ENCODE data around the gene GPR22. TPM values are rescaled to one million over a fixed set of nuclear protein-coding genes. Genes with fewer than 3 reads are reported as not detected.

Gene GPR22, protein sequence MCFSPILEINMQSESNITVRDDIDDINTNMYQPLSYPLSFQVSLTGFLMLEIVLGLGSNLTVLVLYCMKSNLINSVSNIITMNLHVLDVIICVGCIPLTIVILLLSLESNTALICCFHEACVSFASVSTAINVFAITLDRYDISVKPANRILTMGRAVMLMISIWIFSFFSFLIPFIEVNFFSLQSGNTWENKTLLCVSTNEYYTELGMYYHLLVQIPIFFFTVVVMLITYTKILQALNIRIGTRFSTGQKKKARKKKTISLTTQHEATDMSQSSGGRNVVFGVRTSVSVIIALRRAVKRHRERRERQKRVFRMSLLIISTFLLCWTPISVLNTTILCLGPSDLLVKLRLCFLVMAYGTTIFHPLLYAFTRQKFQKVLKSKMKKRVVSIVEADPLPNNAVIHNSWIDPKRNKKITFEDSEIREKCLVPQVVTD
- total RNA-seq, result not detected
- polyA plus RNA-seq, result under 1 TPM; 0.12 to 0.98 TPM

- no peaks in the 10 kb centered on the region for H3K36me3 ChIP-seq (ENCODE audit: insufficient read depth, low read length)
- Mint-ChIP-seq H3K27me3 (no peaks in the 10 kb centered on the region), H3K27ac (no peak within 1 kb of the TSS), H3K36me3 (peaks cover 3 to 5% of the 10 kb centered on the region in 2 donors), H3K4me3 (no peak within 1 kb of the TSS), H3K9me3 (no peaks in the 10 kb centered on the region), H3K4me1 (peaks cover 0 to 5% (median 3%) of the 10 kb centered on the region in 4 donors)
- intact Hi-C loops (cut with micrococcal nuclease), result no loop called here
- no peaks in the 10 kb centered on the region for H3K27me3 ChIP-seq (ENCODE audit: insufficient read depth, low read length)
- no peak within 1 kb of the TSS for H3K4me3 ChIP-seq (ENCODE audit: low read length in 2 of 2)
- no peaks in the 10 kb centered on the region for H3K9me3 ChIP-seq (ENCODE audit: control insufficient read depth in 1 of 2, low read length in 2 of 2)
- no peaks in the 10 kb centered on the region for H3K4me1 ChIP-seq (ENCODE audit: insufficient read depth, low read length)
- H3K27ac ChIP-seq (ENCODE audit: low read depth, low read length), result no peak within 1 kb of the TSS
- DNase-seq, result no peak
- CTCF ChIA-PET (ENCODE audit: partially characterized antibody), result interaction anchor here (1.4 kb wide), 1 partner anchor 409 kb away, joined by 3 read pairs; no protein-coding TSS in a partner anchor
- POLR2A ChIA-PET (ENCODE audit: partially characterized antibody), result no interaction called here
These were observed at the start of gene GPR22 for GRCh38 chr7:107469929-107470328. TSS of gene GPR22 (plus strand) at chr7:107470057. CDS start at chr7:107474061, 4,004 bp downstream.

DNA sequence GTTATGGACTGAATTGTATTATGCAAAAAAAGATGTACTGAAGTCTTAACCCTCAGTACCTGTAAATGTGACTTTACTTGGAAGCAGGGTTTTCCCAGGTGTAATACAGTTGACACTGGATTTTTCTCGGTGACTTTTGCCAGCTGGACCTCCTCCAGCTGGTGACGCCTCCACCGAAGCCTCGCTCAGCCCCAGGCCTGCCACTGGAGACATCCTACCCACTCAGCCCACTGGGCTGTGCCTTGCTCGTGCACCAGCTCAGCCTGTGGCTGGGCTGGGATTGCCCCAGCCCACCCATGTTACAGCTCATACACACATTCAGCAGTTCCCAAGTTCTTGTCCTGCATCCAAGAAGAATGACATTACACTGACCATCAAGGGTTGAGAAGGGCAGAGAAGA lies 42.4 kb upstream of the GPR22 start:
- intact Hi-C loops (cut with micrococcal nuclease), result no loop called here
- no peak overlapping the region for H3K4me3 ChIP-seq (ENCODE audit: low read length in 2 of 2)
- no peaks in the 10 kb centered on the region for H3K9me3 ChIP-seq (ENCODE audit: control insufficient read depth in 1 of 2, low read length in 2 of 2)
- Mint-ChIP-seq H3K27me3 (no peaks in the 10 kb centered on the region), H3K27ac (no peak overlapping the region), H3K36me3 (peaks cover 20 to 28% of the 10 kb centered on the region in 2 donors), H3K4me1 (no peaks in the 10 kb centered on the region), H3K9me3 (no peaks in the 10 kb centered on the region), H3K4me3 (no peak overlapping the region)
- no peak overlapping the region for H3K27ac ChIP-seq (ENCODE audit: low read depth, low read length)
- no peaks in the 10 kb centered on the region for H3K27me3 ChIP-seq (ENCODE audit: insufficient read depth, low read length)
- no peaks in the 10 kb centered on the region for H3K4me1 ChIP-seq (ENCODE audit: insufficient read depth, low read length)
- H3K36me3 ChIP-seq (ENCODE audit: insufficient read depth, low read length), result no peaks in the 10 kb centered on the region
- no peak for DNase-seq
- POLR2A ChIA-PET (ENCODE audit: partially characterized antibody), result no interaction called here
- CTCF ChIA-PET (ENCODE audit: partially characterized antibody), result no interaction called here

DNA sequence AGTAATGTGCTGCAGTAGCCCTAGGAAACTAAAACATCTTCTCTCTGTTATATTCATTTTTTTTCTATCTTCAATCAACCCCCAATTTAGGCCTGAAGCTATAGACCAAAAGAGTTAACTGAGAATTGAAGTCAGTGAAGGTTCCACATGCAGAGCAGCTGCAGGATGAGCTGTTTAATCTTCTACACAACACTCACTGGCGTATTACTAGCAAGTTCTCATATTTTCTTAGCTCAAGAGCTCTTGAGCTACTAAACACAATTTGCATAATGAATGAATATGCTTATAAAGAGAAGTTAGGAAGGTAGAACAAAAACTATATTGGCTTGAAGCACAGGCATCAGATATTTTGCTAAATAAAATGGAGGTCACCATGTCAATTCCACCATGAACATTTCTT lies 41.2 kb upstream of the GPR22 start:
- intact Hi-C loops (cut with micrococcal nuclease), result no loop called here
- H3K4me1 ChIP-seq (ENCODE audit: insufficient read depth, low read length), result no peaks in the 10 kb centered on the region
- no peaks in the 10 kb centered on the region for H3K9me3 ChIP-seq (ENCODE audit: control insufficient read depth in 1 of 2, low read length in 2 of 2)
- ChIA-PET CTCF (ENCODE audit: partially characterized antibody) (no interaction called here), POLR2A (ENCODE audit: partially characterized antibody) (no interaction called here)
- H3K27me3 ChIP-seq (ENCODE audit: insufficient read depth, low read length), result no peaks in the 10 kb centered on the region
- Mint-ChIP-seq H3K4me3 (no peak overlapping the region), H3K36me3 (peaks cover 20 to 35% of the 10 kb centered on the region in 2 donors), H3K9me3 (no peaks in the 10 kb centered on the region), H3K27me3 (no peaks in the 10 kb centered on the region), H3K4me1 (no peaks in the 10 kb centered on the region), H3K27ac (no peak overlapping the region)
- H3K36me3 ChIP-seq (ENCODE audit: insufficient read depth, low read length), result no peaks in the 10 kb centered on the region
- H3K27ac ChIP-seq (ENCODE audit: low read depth, low read length), result no peak overlapping the region
- no peak for DNase-seq
- H3K4me3 ChIP-seq (ENCODE audit: low read length in 2 of 2), result no peak overlapping the region

DNA sequence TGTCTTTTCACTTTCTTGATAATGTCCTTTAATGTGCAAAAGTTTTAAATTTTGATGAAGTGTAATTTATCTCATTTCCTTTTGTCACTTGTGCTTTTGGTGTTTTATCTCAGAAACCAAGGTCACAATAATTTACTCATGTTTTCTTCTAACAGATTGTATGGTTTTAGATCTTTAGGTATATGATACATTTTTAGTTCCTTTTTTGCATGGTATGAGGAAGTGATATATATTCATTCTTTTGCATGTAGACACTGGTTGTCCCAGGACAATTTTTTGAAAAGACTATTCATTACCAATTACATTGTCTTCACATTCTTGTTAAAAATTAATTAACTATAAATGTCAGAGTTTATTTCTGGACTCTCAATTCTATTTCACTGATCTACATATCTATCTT lies 39.8 kb upstream of the GPR22 start:
- Mint-ChIP-seq H3K9me3 (no peaks in the 10 kb centered on the region), H3K4me1 (no peaks in the 10 kb centered on the region), H3K27ac (no peak overlapping the region), H3K36me3 (peaks cover 23 to 44% of the 10 kb centered on the region in 2 donors), H3K27me3 (no peaks in the 10 kb centered on the region), H3K4me3 (no peak overlapping the region)
- intact Hi-C loops (cut with micrococcal nuclease), result no loop called here
- Histone ChIP-seq H3K4me3 (ENCODE audit: low read length in 2 of 2) (no peak overlapping the region), H3K4me1 (ENCODE audit: insufficient read depth, low read length) (no peaks in the 10 kb centered on the region), H3K27ac (ENCODE audit: low read depth, low read length) (no peak overlapping the region), H3K9me3 (ENCODE audit: control insufficient read depth in 1 of 2, low read length in 2 of 2) (no peaks in the 10 kb centered on the region), H3K27me3 (ENCODE audit: insufficient read depth, low read length) (no peaks in the 10 kb centered on the region), H3K36me3 (ENCODE audit: insufficient read depth, low read length) (no peaks in the 10 kb centered on the region)
- DNase-seq, result no peak
- POLR2A ChIA-PET (ENCODE audit: partially characterized antibody), result no interaction called here
- CTCF ChIA-PET (ENCODE audit: partially characterized antibody), result no interaction called here

GRCh38 chr7:107432261-107432660 lies 37.6 kb upstream of the GPR22 start:
- Histone ChIP-seq H3K9me3 (ENCODE audit: control insufficient read depth in 1 of 2, low read length in 2 of 2) (no peaks in the 10 kb centered on the region), H3K36me3 (ENCODE audit: insufficient read depth, low read length) (no peaks in the 10 kb centered on the region), H3K4me1 (ENCODE audit: insufficient read depth, low read length) (no peaks in the 10 kb centered on the region), H3K27me3 (ENCODE audit: insufficient read depth, low read length) (no peaks in the 10 kb centered on the region), H3K4me3 (ENCODE audit: low read length in 2 of 2) (no peak overlapping the region), H3K27ac (ENCODE audit: low read depth, low read length) (no peak overlapping the region)
- Mint-ChIP-seq H3K4me1 (no peaks in the 10 kb centered on the region), H3K36me3 (peaks cover 15 to 55% of the 10 kb centered on the region in 2 donors), H3K9me3 (peaks cover 0 to 3% (median 0%) of the 10 kb centered on the region in 8 donors), H3K27me3 (no peaks in the 10 kb centered on the region), H3K4me3 (no peak overlapping the region), H3K27ac (no peak overlapping the region)
- intact Hi-C loops (cut with micrococcal nuclease), result no loop called here
- DNase-seq, result no peak
- CTCF ChIA-PET (ENCODE audit: partially characterized antibody), result no interaction called here
- POLR2A ChIA-PET (ENCODE audit: partially characterized antibody), result no interaction called here

- H3K27ac ChIP-seq (ENCODE audit: low read depth, low read length), result no peak overlapping the region
- ChIA-PET POLR2A (ENCODE audit: partially characterized antibody) (no interaction called here), CTCF (ENCODE audit: partially characterized antibody) (no interaction called here)
- peaks cover 0 to 5% (median 1%) of the 10 kb centered on the region in 4 donors for H3K4me1 Mint-ChIP-seq
- no peaks in the 10 kb centered on the region for H3K4me1 ChIP-seq (ENCODE audit: insufficient read depth, low read length)
- intact Hi-C loops (cut with micrococcal nuclease), result no loop called here
- no peak overlapping the region for H3K4me3 ChIP-seq (ENCODE audit: low read length in 2 of 2)
- no peaks in the 10 kb centered on the region for H3K27me3 ChIP-seq (ENCODE audit: insufficient read depth, low read length)
- DNase-seq, result no peak
- no peaks in the 10 kb centered on the region for H3K27me3 Mint-ChIP-seq
- H3K36me3 ChIP-seq (ENCODE audit: insufficient read depth, low read length), result no peaks in the 10 kb centered on the region
- no peak overlapping the region for H3K27ac Mint-ChIP-seq
- no peak overlapping the region for H3K4me3 Mint-ChIP-seq
- H3K36me3 Mint-ChIP-seq, result peaks cover 7 to 38% of the 10 kb centered on the region in 2 donors
- peaks cover 0 to 3% (median 0%) of the 10 kb centered on the region in 8 donors for H3K9me3 Mint-ChIP-seq
- no peaks in the 10 kb centered on the region for H3K9me3 ChIP-seq (ENCODE audit: control insufficient read depth in 1 of 2, low read length in 2 of 2)
These were observed 34.1 kb upstream of the GPR22 start for GRCh38 chr7:107435749-107436148.

DNA sequence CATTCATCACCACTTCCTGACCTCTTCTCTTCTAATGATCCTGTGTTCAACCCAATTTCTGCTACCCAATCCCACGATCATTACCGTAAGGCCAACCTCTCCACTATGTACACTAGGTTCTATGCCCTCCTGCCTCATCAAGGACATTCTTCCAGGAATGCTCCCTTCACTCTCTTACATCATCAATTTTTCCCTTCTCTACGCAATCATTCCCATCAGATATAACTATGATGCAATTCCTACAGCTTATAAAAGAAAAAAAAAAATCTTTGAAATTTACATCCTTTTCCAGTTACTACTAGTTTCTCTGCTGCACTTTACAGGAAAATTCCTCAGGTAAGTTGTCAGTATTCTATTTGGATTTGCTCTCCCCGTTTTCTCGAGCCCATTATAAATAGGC lies 30.8 kb upstream of the GPR22 start:
- ChIA-PET CTCF (ENCODE audit: partially characterized antibody) (no interaction called here), POLR2A (ENCODE audit: partially characterized antibody) (no interaction called here)
- Mint-ChIP-seq H3K36me3 (peaks cover 13 to 43% of the 10 kb centered on the region in 2 donors), H3K9me3 (peaks cover 0 to 3% (median 0%) of the 10 kb centered on the region in 8 donors), H3K4me3 (no peak overlapping the region), H3K27me3 (no peaks in the 10 kb centered on the region), H3K27ac (peak overlapping the region in 2 of 7 donors; percentile 48 to 69), H3K4me1 (peaks cover 0 to 8% (median 1%) of the 10 kb centered on the region in 4 donors)
- intact Hi-C loops (cut with micrococcal nuclease), result no loop called here
- H3K36me3 ChIP-seq (ENCODE audit: insufficient read depth, low read length), result no peaks in the 10 kb centered on the region
- DNase-seq, result no peak
- no peaks in the 10 kb centered on the region for H3K27me3 ChIP-seq (ENCODE audit: insufficient read depth, low read length)
- no peaks in the 10 kb centered on the region for H3K4me1 ChIP-seq (ENCODE audit: insufficient read depth, low read length)
- no peak overlapping the region for H3K4me3 ChIP-seq (ENCODE audit: low read length in 2 of 2)
- H3K27ac ChIP-seq (ENCODE audit: low read depth, low read length), result no peak overlapping the region
- H3K9me3 ChIP-seq (ENCODE audit: control insufficient read depth in 1 of 2, low read length in 2 of 2), result no peaks in the 10 kb centered on the region
